Mucosa of stomach (tissue), 1 donor: Measurements from ENCODE around the gene DOLPP1.

Experiments
- H3K27me3 ChIP-seq: one replicate; pipeline ENCODE4 v1.7.0; 2013; ENCODE audit warnings: mild to moderate bottlenecking, low read length; ENCODE audit not compliant: control insufficient read depth, insufficient read depth
- H3K36me3 ChIP-seq: one replicate; pipeline ENCODE4 v1.7.0; 2013; ENCODE audit warnings: low read length; ENCODE audit not compliant: control insufficient read depth, insufficient read depth
- H3K4me1 ChIP-seq: one replicate; pipeline ENCODE4 v1.7.0; 2013; ENCODE audit warnings: mild to moderate bottlenecking, low read length; ENCODE audit not compliant: control insufficient read depth, insufficient read depth
- H3K4me3 ChIP-seq: one replicate; pipeline ENCODE4 v1.7.0; 2013; ENCODE audit warnings: low read length
- H3K9ac ChIP-seq: one replicate; pipeline ENCODE4 v1.7.0; 2013; ENCODE audit warnings: mild to moderate bottlenecking, low read length, moderate library complexity
- H3K9me3 ChIP-seq: one replicate; pipeline ENCODE4 v1.7.0; 2013; ENCODE audit warnings: mild to moderate bottlenecking, low read length, moderate library complexity; ENCODE audit not compliant: control insufficient read depth
- donor health status: Pancreatic carcinoma.

DOLPP1 gene

GRCh38 chr9:129069862-129070641 lies 10.9 kb upstream of the DOLPP1 start:
- Histone ChIP-seq H3K27me3 (no peaks in the 10 kb centered on the region), H3K9ac (peak overlapping the region; percentile 42), H3K36me3 (peaks cover 7% of the 10 kb centered on the region), H3K4me3 (no peak overlapping the region), H3K4me1 (peaks cover 40% of the 10 kb centered on the region), H3K9me3 (no peaks in the 10 kb centered on the region)

DNA sequence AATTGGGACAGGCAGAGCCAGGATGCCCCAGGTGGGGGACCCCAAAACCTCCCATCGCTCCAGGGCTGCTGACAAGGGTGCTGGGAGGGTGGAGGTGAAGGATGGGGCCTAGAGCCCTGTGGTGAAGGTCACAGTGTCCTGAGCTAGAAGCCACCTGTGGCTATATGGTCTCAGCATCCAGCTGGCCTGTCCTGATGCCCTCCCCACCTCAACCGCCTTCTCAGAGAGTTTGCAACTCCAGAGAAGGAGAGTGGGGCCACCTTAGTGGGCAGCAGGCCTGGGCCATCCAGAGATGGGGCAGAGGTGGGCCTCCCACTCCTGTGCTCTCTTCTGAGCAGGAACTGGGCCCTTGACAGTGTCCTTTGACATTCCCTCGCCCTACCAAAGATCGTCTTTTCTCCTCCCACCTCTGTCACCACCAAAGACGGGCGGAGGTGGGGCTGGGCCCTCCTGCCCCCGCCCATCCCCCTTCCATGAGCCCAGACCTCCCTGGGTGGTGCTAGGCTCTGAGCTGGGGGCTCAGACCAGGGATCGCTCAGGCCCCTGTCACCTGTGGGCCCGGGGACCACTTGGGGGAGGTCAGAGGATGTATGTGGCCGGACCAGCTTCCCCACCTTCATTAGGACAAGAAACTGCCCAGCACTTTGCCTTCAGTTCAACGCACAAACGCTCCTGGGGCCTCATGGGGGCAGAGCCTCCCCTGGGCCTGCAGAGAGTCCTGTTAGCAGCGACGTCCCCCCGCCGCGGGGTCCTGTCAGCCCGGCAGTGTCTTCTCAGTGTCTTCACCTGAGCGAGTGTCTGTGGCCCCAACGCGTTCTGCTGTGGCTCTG lies 10.0 kb upstream of the DOLPP1 start:
- Histone ChIP-seq H3K9me3 (no peaks in the 10 kb centered on the region), H3K27me3 (no peaks in the 10 kb centered on the region), H3K36me3 (peaks cover 7% of the 10 kb centered on the region), H3K4me3 (no peak overlapping the region), H3K4me1 (peaks cover 48% of the 10 kb centered on the region), H3K9ac (peak overlapping the region; percentile 28)

DNA sequence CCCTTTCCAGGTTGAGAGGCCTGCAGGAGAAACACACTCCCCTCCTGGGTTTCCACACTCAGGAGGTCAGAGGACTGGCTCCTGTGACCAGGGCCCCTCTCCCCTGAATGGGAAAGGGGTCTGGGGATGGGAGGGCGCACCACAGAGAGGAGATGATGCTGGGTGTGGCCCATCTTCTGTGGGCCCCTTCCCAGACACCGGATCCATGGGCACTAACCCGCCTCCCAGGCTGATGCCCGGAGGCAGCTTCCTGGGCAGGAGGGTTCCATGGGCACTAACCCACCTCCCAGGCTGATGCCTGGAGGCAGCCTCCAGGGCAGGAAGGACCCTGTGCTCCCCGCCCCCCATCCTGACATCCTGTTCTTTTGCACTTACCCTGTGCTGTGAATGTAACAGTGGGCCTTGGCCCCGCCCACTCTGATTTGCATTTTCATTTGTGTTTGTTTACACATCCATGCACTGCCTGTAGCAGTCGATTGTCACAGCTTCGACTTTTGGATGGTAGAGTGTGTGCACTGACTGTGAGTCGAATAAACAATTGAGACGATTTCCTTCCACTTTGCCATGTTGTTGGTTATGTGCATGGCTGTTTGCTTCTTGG lies 9.3 kb upstream of the DOLPP1 start:
- no peaks in the 10 kb centered on the region for H3K9me3 ChIP-seq
- H3K36me3 ChIP-seq: peaks cover 7% of the 10 kb centered on the region
- H3K9ac ChIP-seq: no peak overlapping the region
- peaks cover 56% of the 10 kb centered on the region for H3K4me1 ChIP-seq
- H3K27me3 ChIP-seq: no peaks in the 10 kb centered on the region
- H3K4me3 ChIP-seq: no peak overlapping the region

DNA sequence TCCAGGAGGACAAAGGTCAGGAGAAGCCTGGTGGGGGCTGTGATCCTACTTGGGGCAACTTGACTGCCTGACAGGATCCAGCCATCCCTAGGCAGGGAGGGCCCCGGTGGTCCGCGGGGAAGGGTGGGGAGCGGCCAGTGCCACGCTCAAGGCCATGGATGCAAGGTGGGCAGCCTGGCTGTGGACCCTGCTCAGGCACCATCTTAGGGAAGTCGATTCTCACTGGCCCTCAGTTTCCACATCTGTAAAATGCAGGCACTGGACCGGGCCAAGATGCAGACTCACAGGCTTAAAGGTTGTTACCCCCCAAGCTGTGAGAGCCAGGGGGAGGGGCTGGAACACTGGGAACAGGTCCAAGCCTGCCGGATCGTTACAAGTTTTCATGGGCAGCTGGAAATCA lies 8.7 kb upstream of the DOLPP1 start:
- Histone ChIP-seq H3K4me3 (no peak overlapping the region), H3K27me3 (no peaks in the 10 kb centered on the region), H3K9ac (no peak overlapping the region), H3K4me1 (peaks cover 61% of the 10 kb centered on the region), H3K36me3 (peaks cover 7% of the 10 kb centered on the region), H3K9me3 (no peaks in the 10 kb centered on the region)

DNA sequence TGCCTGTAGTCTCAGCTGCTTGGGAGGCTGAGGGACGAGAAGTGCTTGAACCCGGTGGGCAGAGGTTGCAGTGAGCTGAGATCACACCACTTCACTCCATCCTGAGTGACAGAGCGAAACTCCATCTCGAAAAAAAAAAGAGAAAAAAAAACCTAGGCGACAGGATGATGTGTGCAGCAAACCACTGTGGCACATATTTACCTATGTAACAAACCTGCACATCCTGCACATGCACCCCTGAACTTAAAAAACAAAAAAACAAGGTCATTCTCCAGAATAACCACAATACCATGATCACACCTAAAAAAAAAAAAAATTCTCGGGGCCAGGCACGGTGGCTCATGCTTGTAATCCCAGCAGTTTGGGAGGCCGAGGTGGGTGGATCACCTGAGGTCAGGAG lies 7.5 kb upstream of the DOLPP1 start:
- peaks cover 67% of the 10 kb centered on the region for H3K4me1 ChIP-seq
- no peaks in the 10 kb centered on the region for H3K27me3 ChIP-seq
- H3K9me3 ChIP-seq: no peaks in the 10 kb centered on the region
- H3K4me3 ChIP-seq: no peak overlapping the region
- no peaks in the 10 kb centered on the region for H3K36me3 ChIP-seq
- H3K9ac ChIP-seq: no peak overlapping the region

DNA sequence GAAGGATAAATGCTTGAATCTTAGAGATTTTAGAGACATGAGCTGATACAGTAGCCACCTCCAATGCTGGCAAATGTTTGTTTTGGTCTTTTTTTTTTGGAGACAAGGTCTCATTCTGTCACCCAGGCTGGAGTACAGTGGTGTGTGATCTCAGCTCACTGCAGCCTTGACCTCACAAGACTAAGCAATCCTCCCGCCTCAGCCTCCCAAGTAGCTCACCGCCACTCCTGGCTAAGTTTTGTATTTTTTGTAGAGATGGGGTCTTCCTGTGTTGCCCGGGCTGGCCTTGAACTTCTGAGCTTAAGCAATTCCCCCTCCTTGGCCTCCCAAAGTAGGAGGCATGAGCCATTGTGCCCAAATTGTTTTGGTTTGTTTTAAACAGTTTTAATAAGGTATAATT lies 6.8 kb upstream of the DOLPP1 start:
- Histone ChIP-seq H3K9me3 (no peaks in the 10 kb centered on the region), H3K9ac (no peak overlapping the region), H3K27me3 (no peaks in the 10 kb centered on the region), H3K4me3 (no peak overlapping the region), H3K36me3 (no peaks in the 10 kb centered on the region), H3K4me1 (peaks cover 67% of the 10 kb centered on the region)

- Histone ChIP-seq H3K36me3 (no peaks in the 10 kb centered on the region), H3K9me3 (no peaks in the 10 kb centered on the region), H3K9ac (peak overlapping the region; percentile 47), H3K4me3 (no peak overlapping the region), H3K4me1 (peaks cover 61% of the 10 kb centered on the region), H3K27me3 (no peaks in the 10 kb centered on the region)
Observed at GRCh38 chr9:129075996-129076639, 4.8 kb upstream of the DOLPP1 start.

GRCh38 chr9:129076640-129077037 lies 4.3 kb upstream of the DOLPP1 start:
- H3K4me1 ChIP-seq: peaks cover 58% of the 10 kb centered on the region
- H3K4me3 ChIP-seq: no peak overlapping the region
- H3K9me3 ChIP-seq: no peaks in the 10 kb centered on the region
- no peaks in the 10 kb centered on the region for H3K27me3 ChIP-seq
- no peaks in the 10 kb centered on the region for H3K36me3 ChIP-seq
- H3K9ac ChIP-seq: peak overlapping the region; percentile 47

DNA sequence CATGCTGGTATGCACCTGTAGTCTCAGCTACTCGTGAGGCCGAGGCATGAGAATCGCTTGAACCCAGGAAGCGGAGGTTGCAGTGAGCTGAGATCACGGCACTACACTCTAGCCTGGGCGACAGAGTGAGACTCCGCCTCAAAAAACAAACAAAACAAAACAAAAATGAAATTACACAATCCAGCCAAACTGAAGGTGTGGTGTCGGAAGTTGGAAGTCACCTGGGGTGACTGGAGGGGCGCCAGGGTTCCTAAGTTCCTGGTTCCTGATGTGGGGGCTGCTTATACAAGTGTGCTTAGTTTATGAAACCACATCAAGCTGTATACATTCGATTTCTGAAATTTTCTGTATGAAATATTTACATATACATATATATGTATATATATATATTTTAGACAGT lies 3.7 kb upstream of the DOLPP1 start:
- H3K9me3 ChIP-seq: no peaks in the 10 kb centered on the region
- no peak overlapping the region for H3K4me3 ChIP-seq
- no peaks in the 10 kb centered on the region for H3K36me3 ChIP-seq
- peaks cover 59% of the 10 kb centered on the region for H3K4me1 ChIP-seq
- peak overlapping the region; percentile 47 for H3K9ac ChIP-seq
- no peaks in the 10 kb centered on the region for H3K27me3 ChIP-seq

DNA sequence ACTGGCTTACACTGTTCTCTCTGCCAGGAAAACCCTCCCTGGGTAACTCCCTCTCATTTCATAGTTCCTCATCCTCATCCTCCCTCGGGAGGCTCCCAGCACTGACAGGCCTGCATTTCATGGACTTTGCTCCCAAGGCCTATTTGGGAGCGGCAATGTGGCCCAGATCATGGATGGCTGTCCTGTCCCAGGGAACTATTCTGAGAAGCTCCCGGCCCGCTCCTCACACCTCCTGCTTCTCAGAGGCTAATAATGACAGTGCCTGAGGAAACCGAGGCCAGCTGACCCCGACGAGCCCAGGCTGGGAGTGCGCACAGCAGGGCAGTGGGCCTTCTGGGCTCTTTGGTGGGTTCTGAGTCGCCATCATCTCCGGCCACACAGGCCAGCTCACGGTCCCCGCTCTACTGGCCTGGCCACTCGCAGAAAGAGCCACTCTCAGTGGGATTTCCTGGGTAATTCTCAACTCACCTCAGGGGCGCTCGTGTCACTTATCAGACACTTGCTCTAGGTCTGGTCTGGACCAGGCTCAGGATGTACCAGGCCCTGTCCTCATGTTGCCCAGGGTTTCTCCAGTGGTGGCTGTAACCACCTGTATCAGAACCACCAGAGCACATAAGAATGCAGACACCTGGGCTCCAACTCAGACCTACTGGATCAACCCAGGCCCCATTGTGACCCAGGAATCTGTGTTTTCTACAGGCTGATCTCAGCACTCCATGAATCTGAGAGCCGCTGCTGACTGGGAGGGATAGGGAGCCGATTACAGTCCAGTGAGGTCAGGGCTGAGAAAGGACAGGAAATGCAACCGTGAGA lies 2.0 kb upstream of the DOLPP1 start:
- Histone ChIP-seq H3K27me3 (no peaks in the 10 kb centered on the region), H3K36me3 (no peaks in the 10 kb centered on the region), H3K4me3 (no peak overlapping the region), H3K4me1 (peaks cover 65% of the 10 kb centered on the region), H3K9ac (peak overlapping the region; percentile 3), H3K9me3 (no peaks in the 10 kb centered on the region)

DNA sequence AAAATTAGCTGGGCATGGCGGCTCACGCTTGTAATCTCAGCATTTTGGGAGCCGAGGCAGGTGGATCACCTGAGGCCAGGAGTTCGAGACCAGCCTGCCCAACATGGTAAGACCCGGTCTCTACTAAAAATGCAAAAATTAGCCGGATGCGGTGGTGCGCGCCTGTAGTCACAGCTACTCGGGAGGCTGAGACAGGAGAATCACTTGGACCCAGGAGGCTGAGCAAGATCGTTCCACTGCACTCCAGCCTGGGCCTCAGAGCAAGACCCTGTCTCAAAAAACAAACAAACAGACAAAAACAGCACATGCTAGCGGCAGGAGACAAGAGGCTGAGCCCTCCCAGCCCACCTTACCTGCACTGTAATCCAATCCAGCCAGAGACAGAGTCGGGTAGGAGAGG lies 1.1 kb upstream of the DOLPP1 start:
- H3K9ac ChIP-seq: peak overlapping the region; percentile 77
- H3K4me3 ChIP-seq: peak overlapping the region; percentile 89
- H3K27me3 ChIP-seq: no peaks in the 10 kb centered on the region
- no peaks in the 10 kb centered on the region for H3K36me3 ChIP-seq
- H3K9me3 ChIP-seq: no peaks in the 10 kb centered on the region
- peaks cover 71% of the 10 kb centered on the region for H3K4me1 ChIP-seq
